Keratinocyte (primary cell): ENCODE data around the gene GOLGA2. TPM values are rescaled to one million over a fixed set of nuclear protein-coding genes. Genes with fewer than 3 reads are reported as not detected.

Source experiments
- DNase-seq: peaks from one replicate; pipeline ENCODE4 v3.0.0-alpha.2; 2011; ENCODE audit warnings: low read depth, missing footprints, low spot score
- FAIRE-seq: peaks from 2 replicates; lab custom pipeline; 2011; peaks lifted over from hg19 to GRCh38; lab: Jason Lieb, UNC
- H2AFZ ChIP-seq: 2 replicates; pipeline ENCODE4 v1.6.0; 2012; ENCODE audit warnings: low read length, control low read depth, inconsistent platforms; ENCODE audit not compliant: control insufficient read depth
- H3K27ac ChIP-seq: 2 replicates; pipeline ENCODE4 v1.5.1; 2011; ENCODE audit warnings: low read length; ENCODE audit not compliant: control insufficient read depth, insufficient read depth
- H3K27me3 ChIP-seq: 3 replicates; pipeline ENCODE4 v1.6.0; 2011; ENCODE audit warnings: low read length; ENCODE audit not compliant: control insufficient read depth, insufficient read depth; ENCODE audit errors: extremely low read depth
- H3K36me3 ChIP-seq, 2 experiments: 2 replicates in 1 of 2; 3 replicates in 1 of 2; pipeline ENCODE4 v1.5.1; 2011; ENCODE audit warnings: low read length in 2 of 2, mild to moderate bottlenecking in 1 of 2; ENCODE audit not compliant: control insufficient read depth in 2 of 2, insufficient read depth in 2 of 2; ENCODE audit errors: extremely low read depth in 1 of 2
- H3K4me1 ChIP-seq: 3 replicates; pipeline ENCODE4 v1.5.1; 2011; ENCODE audit warnings: low read length; ENCODE audit not compliant: control insufficient read depth, insufficient read depth; ENCODE audit errors: extremely low read depth
- H3K4me2 ChIP-seq: 3 replicates; pipeline ENCODE4 v1.6.0; 2011; ENCODE audit warnings: low read depth, low read length; ENCODE audit not compliant: control insufficient read depth, insufficient read depth; ENCODE audit errors: extremely low read depth
- H3K4me3 ChIP-seq, 3 experiments: fragments of 200-600 bp in 1 of 3; sonication (generic) in 1 of 3; 2 replicates in 2 of 3; 3 replicates in 1 of 3; pipeline ENCODE4 v1.5.1; 2011 to 2016; ENCODE audit warnings: low read length in 3 of 3, mild to moderate bottlenecking in 3 of 3, control low read depth in 2 of 3, inconsistent platforms in 1 of 3, low read depth in 1 of 3, mixed read lengths in 1 of 3, mixed run types in 1 of 3, moderate library complexity in 1 of 3; ENCODE audit not compliant: control insufficient read depth in 2 of 3, insufficient read depth in 2 of 3; ENCODE audit errors: extremely low read depth in 1 of 3
- H3K79me2 ChIP-seq: 2 replicates; pipeline ENCODE4 v1.6.0; 2012; ENCODE audit warnings: low read length; ENCODE audit not compliant: control insufficient read depth, insufficient read depth
- H3K9ac ChIP-seq: 3 replicates; pipeline ENCODE4 v1.6.0; 2011; ENCODE audit warnings: low read length; ENCODE audit not compliant: control insufficient read depth, insufficient read depth; ENCODE audit errors: extremely low read depth
- H3K9me1 ChIP-seq: 3 replicates; pipeline ENCODE4 v1.6.0; 2011; ENCODE audit warnings: low read length; ENCODE audit not compliant: control insufficient read depth, insufficient read depth; ENCODE audit errors: extremely low read depth
- H3K9me3 ChIP-seq: 2 replicates; pipeline ENCODE4 v1.5.1; 2012; ENCODE audit warnings: low read depth, low read length; ENCODE audit not compliant: control insufficient read depth
- H4K20me1 ChIP-seq: 3 replicates; pipeline ENCODE4 v1.6.0; 2011; ENCODE audit warnings: low read length; ENCODE audit not compliant: control insufficient read depth, insufficient read depth; ENCODE audit errors: extremely low read depth
- CTCF ChIP-seq, 3 experiments: IDR thresholded peaks in 1 of 3; conservative IDR thresholded peaks in 1 of 3; optimal IDR thresholded peaks in 1 of 3; 2 replicates in 2 of 3; 3 replicates in 1 of 3; pipeline versions ENCODE3 to v1.5.1; 2011; ENCODE audit warnings: low read length in 3 of 3, mild to moderate bottlenecking in 3 of 3, moderate library complexity in 2 of 3, control low read depth in 1 of 3, inconsistent platforms in 1 of 3; ENCODE audit not compliant: insufficient read depth in 2 of 3; ENCODE audit errors: extremely low read depth in 1 of 3
- EZH2 ChIP-seq: IDR thresholded peaks from one replicate; pipeline ENCODE4 v1.6.1; 2012; ENCODE audit warnings: inconsistent platforms, mild to moderate bottlenecking, low read length, moderate library complexity
- dilution Hi-C: fragments of 300-500 bp; cut with MboI; formaldehyde crosslinking; loops from one replicate; pipeline ENCODE4 v1.7.0; 2020; ENCODE audit warnings: low sequenced_read_pairs; ENCODE audit not compliant: extremely low pct_ligation_motif_present
- polyA plus RNA-seq, 5 experiments: library from polyadenylated mRNA; depleted of rRNA in 3 of 5; stranded (reverse) in 3 of 5; stranded (forward) in 1 of 5; unstranded in 1 of 5; fragments of >200 nt; gene quantifications; 1 replicate in 1 of 5; 2 replicates in 3 of 5; 3 replicates in 1 of 5; pipeline versions ENCODE4 v1.2.1 to v1.2.3, GENCODE V29; 2011 to 2012; ENCODE audit warnings: missing spikeins in 2 of 5, low read depth in 1 of 5, low replicate concordance in 1 of 5
- small RNA-seq, 3 experiments: library from RNA; depleted of rRNA; stranded (forward); fragments of <200 nt; gene quantifications; one replicate each; pipeline ENCODE3, GENCODE V24; 2012; ENCODE audit warnings: low read depth in 3 of 3, low replicate concordance in 1 of 3; ENCODE audit not compliant: insufficient read length in 3 of 3

The GOLGA2 gene
- polyA plus RNA-seq, 1 donor (not counting 4 experiments of a cell fraction or from before 2014, with no cell fraction given), result 41.6 TPM

GRCh38 chr9:128206916-128207910, 68.6 kb downstream of the GOLGA2 start:
- no peak for TF ChIP-seq EZH2
- TF ChIP-seq CTCF (optimal IDR thresholded peaks at IDR 0.05 in 1 of 3, IDR thresholded peaks at IDR 0.05 in 1 of 3, conservative IDR thresholded peaks at IDR 0.05 in 1 of 3; ENCODE audit: extremely low read depth in 1 of 3, insufficient read depth in 2 of 3, low read length in 3 of 3), result no peak
- Histone ChIP-seq H3K4me1 (peaks cover 9% of the 10 kb centered on the region), H3K36me3 (no peaks in the 10 kb centered on the region), H3K9me1 (no peaks in the 10 kb centered on the region), H3K4me2 (no peak overlapping the region), H3K27me3 (peaks cover 24% of the 10 kb centered on the region), H3K4me3 (no peak overlapping the region), H3K27ac (no peak overlapping the region), H3K79me2 (no peaks in the 10 kb centered on the region), H2AFZ (no peak overlapping the region), H3K9ac (no peak overlapping the region), H4K20me1 (no peaks in the 10 kb centered on the region), H3K9me3 (no peaks in the 10 kb centered on the region)
- DNase-seq, result no peak
- FAIRE-seq, result no peak
- dilution Hi-C loops, result no loop called here

GRCh38 chr9:128206484-128206883, 69.3 kb downstream of the GOLGA2 start:
- TF ChIP-seq CTCF (optimal IDR thresholded peaks at IDR 0.05 in 1 of 3, IDR thresholded peaks at IDR 0.05 in 1 of 3, conservative IDR thresholded peaks at IDR 0.05 in 1 of 3; ENCODE audit: extremely low read depth in 1 of 3, insufficient read depth in 2 of 3, low read length in 3 of 3) (no peak), EZH2 (no peak)
- dilution Hi-C loops, result no loop called here
- no peak overlapping the region for H3K4me2 ChIP-seq

More at GRCh38 chr9:128206484-128206883, 69.3 kb downstream of the GOLGA2 start:
- no peak overlapping the region for H3K27ac ChIP-seq
- no peak overlapping the region for H2AFZ ChIP-seq
- no peaks in the 10 kb centered on the region for H3K9me1 ChIP-seq
- H3K36me3 ChIP-seq, result no peaks in the 10 kb centered on the region
- no peaks in the 10 kb centered on the region for H3K9me3 ChIP-seq
- H3K9ac ChIP-seq, result no peak overlapping the region
- H3K79me2 ChIP-seq, result no peaks in the 10 kb centered on the region
- no peak for FAIRE-seq
- peaks cover 20% of the 10 kb centered on the region for H3K27me3 ChIP-seq
- DNase-seq, result no peak
- H3K4me3 ChIP-seq, result no peak overlapping the region
- H3K4me1 ChIP-seq, result peaks cover 7% of the 10 kb centered on the region
- H4K20me1 ChIP-seq, result no peaks in the 10 kb centered on the region

Small RNA genes within 50 kb of the gene (small RNA-seq; reads per million reads assigned to genes)
- gene MIR199B (0.13 to 6.3 (median 3.5) reads per million in 3 experiments), gene MIR3154 (0 reads per million in 3 experiments)

Other genes with a start within 250 kb of the GOLGA2 start
- 6.3 to 7.5 TPM (median 7.4 TPM) in 3 replicates for gene NAIF1, start 208.7 kb downstream of the GOLGA2 start, polyA plus RNA-seq
- 4.1 to 7.9 TPM (median 6.5 TPM) in 3 replicates for gene SLC25A25, start 207.8 kb downstream of the GOLGA2 start, polyA plus RNA-seq
- 61.3 to 71.3 TPM (median 68.7 TPM) in 3 replicates for gene PTGES2, start 148.3 kb downstream of the GOLGA2 start, polyA plus RNA-seq
- gene LCN2, start 126.6 kb downstream of the GOLGA2 start, polyA plus RNA-seq, result 28.9 to 77.4 TPM (median 67.4 TPM) in 3 replicates
- 35.9 to 89.0 TPM (median 50.9 TPM) in 3 replicates for gene BBLN, start 115.7 kb downstream of the GOLGA2 start, polyA plus RNA-seq
- gene CIZ1, start 84.4 kb downstream of the GOLGA2 start, polyA plus RNA-seq, result 23.5 to 30.9 TPM (median 28.1 TPM) in 3 replicates
- gene DNM1, start 72.6 kb downstream of the GOLGA2 start, polyA plus RNA-seq, result 0.25 to 0.34 TPM (median 0.31 TPM) in 3 replicates
- gene SWI5, start 269 bp upstream of the GOLGA2 start, polyA plus RNA-seq, result 35.9 to 39.4 TPM (median 38.4 TPM) in 3 replicates
- 15.5 to 25.8 TPM (median 17.2 TPM) in 3 replicates for gene TRUB2, start 46.4 kb upstream of the GOLGA2 start, polyA plus RNA-seq
- 32.6 to 39.8 TPM (median 33.4 TPM) in 3 replicates for gene COQ4, start 46.8 kb upstream of the GOLGA2 start, polyA plus RNA-seq
- 17.3 to 30.2 TPM (median 21.4 TPM) in 3 replicates for gene SLC27A4, start 64.5 kb upstream of the GOLGA2 start, polyA plus RNA-seq
- gene URM1, start 95.4 kb upstream of the GOLGA2 start, polyA plus RNA-seq, result 29.1 to 32.4 TPM (median 31.1 TPM) in 3 replicates
- 15.9 to 39.7 TPM (median 25.9 TPM) in 3 replicates for gene CERCAM, start 144.8 kb upstream of the GOLGA2 start, polyA plus RNA-seq
- 6.6 to 16.3 TPM (median 14.0 TPM) in 3 replicates for gene ODF2, start 180.0 kb upstream of the GOLGA2 start, polyA plus RNA-seq
- 22.2 to 28.3 TPM (median 24.4 TPM) in 3 replicates for gene GLE1, start 228.7 kb upstream of the GOLGA2 start, polyA plus RNA-seq